Measurements from ENCODE around the gene GCNT1. TPM values are rescaled to one million over a fixed set of nuclear protein-coding genes. Genes with fewer than 3 reads are reported as not detected.
"Not testable (repeated sequence)": the region's sequence is repeated elsewhere in the genome, so short reads cannot be mapped to it uniquely, and the experiment has no call there.

Gene GCNT1
- total RNA-seq, 2 donors from 2014 or later = 70.6 to 76.1 TPM

- no peak overlapping the region for H3K4me3 Mint-ChIP-seq
- no peak overlapping the region for H3K27ac Mint-ChIP-seq
- no peak overlapping the region for H3K27ac ChIP-seq (ENCODE audit: low read depth, low read length)
- 80 to 87% methylated on average over 2 to 4 of the region's 4 CpGs for WGBS, 2 experiments (ENCODE audit: insufficient coverage in 1 of 2, insufficient read length in 1 of 2)
- peaks cover 29% of the 10 kb centered on the region for H3K9me3 Mint-ChIP-seq
- H3K9ac ChIP-seq (ENCODE audit: extremely low read depth, low read length, poor library complexity, severe bottlenecking) = no peak overlapping the region
- peaks cover 39% of the 10 kb centered on the region for H3K4me1 Mint-ChIP-seq
- peaks cover 60% of the 10 kb centered on the region for H3K36me3 ChIP-seq (ENCODE audit: control insufficient read depth, insufficient read depth, low read length)
- TF ChIP-seq CTCF (conservative IDR thresholded peaks at IDR 0.05) = no peak
- no peaks in the 10 kb centered on the region for H3K27me3 ChIP-seq (ENCODE audit: control insufficient read depth, insufficient read depth, low read length, poor library complexity, severe bottlenecking)
- H3K9me3 ChIP-seq (ENCODE audit: control insufficient read depth, low read length) = peaks cover 26% of the 10 kb centered on the region
- H3K4me3 ChIP-seq (ENCODE audit: low read length) = no peak overlapping the region
- no peaks in the 10 kb centered on the region for H3K27me3 Mint-ChIP-seq (ENCODE audit: insufficient read depth)
- H3K36me3 Mint-ChIP-seq (ENCODE audit: low read depth) = peaks cover 51% of the 10 kb centered on the region
- no peak for DNase-seq
- H3K4me1 ChIP-seq (ENCODE audit: control insufficient read depth, insufficient read depth, low read length) = no peaks in the 10 kb centered on the region
Observed at GRCh38 chr9:76475686-76476085, 16.7 kb downstream of the GCNT1 start.

GRCh38 chr9:76477818-76478217, 18.8 kb downstream of the GCNT1 start:
- H3K27ac Mint-ChIP-seq = not testable (repeated sequence)
- H3K9me3 Mint-ChIP-seq = peaks cover 32% of the 10 kb centered on the region

GRCh38 chr9:76478226-76478625, 19.2 kb downstream of the GCNT1 start:
- H3K4me3 ChIP-seq (ENCODE audit: low read length) = no peak overlapping the region
- H3K36me3 ChIP-seq (ENCODE audit: control insufficient read depth, insufficient read depth, low read length) = peaks cover 53% of the 10 kb centered on the region
- Mint-ChIP-seq H3K27ac (no peak overlapping the region), H3K27me3 (ENCODE audit: insufficient read depth) (no peaks in the 10 kb centered on the region), H3K4me3 (no peak overlapping the region), H3K4me1 (peaks cover 18% of the 10 kb centered on the region), H3K9me3 (peaks cover 32% of the 10 kb centered on the region), H3K36me3 (ENCODE audit: low read depth) (peaks cover 57% of the 10 kb centered on the region)
- no peaks in the 10 kb centered on the region for H3K4me1 ChIP-seq (ENCODE audit: control insufficient read depth, insufficient read depth, low read length)
- DNase-seq = no peak
- no peaks in the 10 kb centered on the region for H3K27me3 ChIP-seq (ENCODE audit: control insufficient read depth, insufficient read depth, low read length, poor library complexity, severe bottlenecking)
- no peak for TF ChIP-seq CTCF (conservative IDR thresholded peaks at IDR 0.05)
- H3K9me3 ChIP-seq (ENCODE audit: control insufficient read depth, low read length) = peaks cover 39% of the 10 kb centered on the region
- no peak overlapping the region for H3K9ac ChIP-seq (ENCODE audit: extremely low read depth, low read length, poor library complexity, severe bottlenecking)
- no peak overlapping the region for H3K27ac ChIP-seq (ENCODE audit: low read depth, low read length)
- WGBS, 2 experiments (ENCODE audit: insufficient coverage in 1 of 2, insufficient read length in 1 of 2) = 95 to 96% methylated on average over 10 of the region's 10 CpGs

More at GRCh38 chr9:76477818-76478217, 18.8 kb downstream of the GCNT1 start:
- 82 to 83% methylated on average over 6 to 7 of the region's 7 CpGs for WGBS, 2 experiments (ENCODE audit: insufficient coverage in 1 of 2, insufficient read length in 1 of 2)
- H3K4me1 ChIP-seq (ENCODE audit: control insufficient read depth, insufficient read depth, low read length); H3K27ac ChIP-seq (ENCODE audit: low read depth, low read length); H3K4me3 Mint-ChIP-seq; H3K27me3 ChIP-seq (ENCODE audit: control insufficient read depth, insufficient read depth, low read length, poor library complexity, severe bottlenecking); H3K9ac ChIP-seq (ENCODE audit: extremely low read depth, low read length, poor library complexity, severe bottlenecking); H3K4me3 ChIP-seq (ENCODE audit: low read length); DNase-seq; H3K27me3 Mint-ChIP-seq (ENCODE audit: insufficient read depth): not testable (repeated sequence)
- Mint-ChIP-seq H3K4me1 (peaks cover 21% of the 10 kb centered on the region), H3K36me3 (ENCODE audit: low read depth) (peaks cover 55% of the 10 kb centered on the region)
- Histone ChIP-seq H3K36me3 (ENCODE audit: control insufficient read depth, insufficient read depth, low read length) (peaks cover 53% of the 10 kb centered on the region), H3K9me3 (ENCODE audit: control insufficient read depth, low read length) (peaks cover 39% of the 10 kb centered on the region)

- not testable (repeated sequence) for DNase-seq; H3K4me3 ChIP-seq (ENCODE audit: low read length); H3K4me1 ChIP-seq (ENCODE audit: control insufficient read depth, insufficient read depth, low read length); H3K27ac ChIP-seq (ENCODE audit: low read depth, low read length); H3K27me3 Mint-ChIP-seq (ENCODE audit: insufficient read depth); H3K9ac ChIP-seq (ENCODE audit: extremely low read depth, low read length, poor library complexity, severe bottlenecking); H3K27me3 ChIP-seq (ENCODE audit: control insufficient read depth, insufficient read depth, low read length, poor library complexity, severe bottlenecking); H3K4me3 Mint-ChIP-seq; H3K27ac Mint-ChIP-seq
- peaks cover 61% of the 10 kb centered on the region for H3K36me3 ChIP-seq (ENCODE audit: control insufficient read depth, insufficient read depth, low read length)
- WGBS, 2 experiments (ENCODE audit: insufficient coverage in 1 of 2, insufficient read length in 1 of 2) = 100% methylated on average over 1 of the region's 2 CpGs; no CpG with 5 or more reads in 1 of the 2 experiments
- H3K9me3 ChIP-seq (ENCODE audit: control insufficient read depth, low read length) = peaks cover 39% of the 10 kb centered on the region
- Mint-ChIP-seq H3K36me3 (ENCODE audit: low read depth) (peaks cover 67% of the 10 kb centered on the region), H3K4me1 (peaks cover 14% of the 10 kb centered on the region), H3K9me3 (peaks cover 32% of the 10 kb centered on the region)
Observed at GRCh38 chr9:76479337-76479736, 20.4 kb downstream of the GCNT1 start.
